DND-41 (cell line): ENCODE data around the gene PLD2.

Source experiments
- EZH2 ChIP-seq: IDR thresholded peaks from 3 replicates; pipeline ENCODE4 v1.6.1; 2012; ENCODE audit warnings: borderline replicate concordance, low read depth, mild to moderate bottlenecking, moderate library complexity, low read length, inconsistent platforms; ENCODE audit not compliant: severe bottlenecking
- TF ChIP-seq, protein P1 (sequence below): IDR thresholded peaks from 2 replicates; pipeline ENCODE4 v1.5.1; 2012; ENCODE audit warnings: borderline replicate concordance, low read length, moderate library complexity, mild to moderate bottlenecking; ENCODE audit not compliant: poor library complexity, severe bottlenecking; ENCODE audit errors: extremely low read depth

DNA sequence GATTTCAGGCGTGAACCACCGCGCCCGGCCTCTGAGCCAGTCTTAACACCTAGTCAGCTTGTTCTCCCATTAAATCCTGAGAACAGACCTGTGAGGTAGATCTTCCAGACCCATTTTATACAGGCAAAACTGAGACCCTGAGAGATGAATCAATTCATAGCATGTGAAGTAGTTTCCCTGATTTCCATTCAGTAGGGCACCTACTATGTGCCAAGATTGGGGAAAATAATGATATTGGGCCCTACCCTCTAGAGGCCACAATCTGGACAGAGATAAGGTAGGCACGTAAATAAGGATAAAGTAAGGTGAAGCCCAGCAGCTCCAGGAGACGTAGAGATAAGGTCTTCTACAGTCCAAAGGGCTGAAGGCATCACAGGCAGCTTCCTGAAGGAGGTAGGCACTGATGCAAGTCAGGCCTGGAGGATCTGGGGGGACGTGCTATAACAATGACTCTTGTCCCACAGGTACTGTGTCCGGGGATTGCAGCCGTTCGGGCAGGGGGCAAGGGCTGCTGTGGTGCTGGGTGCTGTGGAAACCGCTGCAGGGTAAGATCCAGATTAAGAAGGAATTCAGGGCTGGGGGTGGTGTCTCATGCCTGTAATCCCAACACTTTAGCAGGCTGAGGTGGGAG is 26.5 kb upstream of the PLD2 start:
- TF ChIP-seq, protein P1, sequence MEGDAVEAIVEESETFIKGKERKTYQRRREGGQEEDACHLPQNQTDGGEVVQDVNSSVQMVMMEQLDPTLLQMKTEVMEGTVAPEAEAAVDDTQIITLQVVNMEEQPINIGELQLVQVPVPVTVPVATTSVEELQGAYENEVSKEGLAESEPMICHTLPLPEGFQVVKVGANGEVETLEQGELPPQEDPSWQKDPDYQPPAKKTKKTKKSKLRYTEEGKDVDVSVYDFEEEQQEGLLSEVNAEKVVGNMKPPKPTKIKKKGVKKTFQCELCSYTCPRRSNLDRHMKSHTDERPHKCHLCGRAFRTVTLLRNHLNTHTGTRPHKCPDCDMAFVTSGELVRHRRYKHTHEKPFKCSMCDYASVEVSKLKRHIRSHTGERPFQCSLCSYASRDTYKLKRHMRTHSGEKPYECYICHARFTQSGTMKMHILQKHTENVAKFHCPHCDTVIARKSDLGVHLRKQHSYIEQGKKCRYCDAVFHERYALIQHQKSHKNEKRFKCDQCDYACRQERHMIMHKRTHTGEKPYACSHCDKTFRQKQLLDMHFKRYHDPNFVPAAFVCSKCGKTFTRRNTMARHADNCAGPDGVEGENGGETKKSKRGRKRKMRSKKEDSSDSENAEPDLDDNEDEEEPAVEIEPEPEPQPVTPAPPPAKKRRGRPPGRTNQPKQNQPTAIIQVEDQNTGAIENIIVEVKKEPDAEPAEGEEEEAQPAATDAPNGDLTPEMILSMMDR: no peak
- no peak for TF ChIP-seq EZH2
